H1 (cell line): ENCODE data around the gene GTF2F2. TPM values are rescaled to one million over a fixed set of nuclear protein-coding genes. Genes with fewer than 3 reads are reported as not detected.

Source experiments
- CTCF ChIA-PET: fragments of 300-600 bp; sonication (Branson Sonifier 250); formaldehyde crosslinking; loops from one replicate; lab custom pipeline; 2021; ENCODE audit not compliant: partially characterized antibody; lab: Charles Lee
- POLR2A ChIA-PET: fragments of 300-600 bp; sonication (Branson Sonifier 250); formaldehyde crosslinking; loops from one replicate; lab custom pipeline; 2021; ENCODE audit warnings: inconsistent platforms; ENCODE audit not compliant: partially characterized antibody; lab: Charles Lee
- DNase-seq, 2 experiments: peaks; one replicate each; pipeline versions ENCODE4 v3.0.0 to v3.0.0-alpha.2; 2010 to 2022; ENCODE audit warnings: low spot score in 2 of 2, low read depth in 1 of 2, mixed read lengths in 1 of 2
- FAIRE-seq: peaks from 2 replicates; lab custom pipeline; 2011; peaks lifted over from hg19 to GRCh38; lab: Jason Lieb, UNC
- H2AFZ ChIP-seq: 2 replicates; pipeline ENCODE4 v1.8.1; 2012; ENCODE audit warnings: low read length, inconsistent platforms
- H2AK5ac ChIP-seq: 2 replicates; pipeline ENCODE4 v1.6.1; 2013; ENCODE audit warnings: low read depth, low read length
- H2BK120ac ChIP-seq: replicated peaks from 2 replicates; pipeline ENCODE3; 2013; ENCODE audit warnings: low read depth, low read length, inconsistent platforms
- H2BK12ac ChIP-seq: 2 replicates; pipeline ENCODE4 v1.6.1; 2013; ENCODE audit warnings: low read depth, low read length
- H2BK15ac ChIP-seq: 2 replicates; pipeline ENCODE4 v1.6.1; 2013; ENCODE audit warnings: low read length
- H2BK20ac ChIP-seq: 2 replicates; pipeline ENCODE4 v1.6.1; 2013; ENCODE audit warnings: low read length
- H2BK5ac ChIP-seq: 2 replicates; pipeline ENCODE4 v1.6.1; 2013; ENCODE audit warnings: low read depth, low read length
- H3K14ac ChIP-seq: 2 replicates; pipeline ENCODE4 v1.6.1; 2013; ENCODE audit warnings: inconsistent platforms; ENCODE audit not compliant: insufficient read length
- H3K18ac ChIP-seq: 2 replicates; pipeline ENCODE4 v1.6.1; 2013; ENCODE audit warnings: low read length; ENCODE audit errors: extremely low read depth
- H3K23ac ChIP-seq: 2 replicates; pipeline ENCODE4 v1.6.1; 2013; ENCODE audit warnings: inconsistent platforms; ENCODE audit not compliant: insufficient read length
- H3K23me2 ChIP-seq: 2 replicates; pipeline ENCODE4 v1.6.1; 2013; ENCODE audit warnings: low read depth, low read length
- H3K27ac ChIP-seq: 2 replicates; pipeline ENCODE4 v1.6.1; 2011; ENCODE audit warnings: low read depth, low read length, inconsistent platforms
- H3K27me3 ChIP-seq, 4 experiments: replicated peaks in 1 of 4; 1 replicate in 1 of 4; 2 replicates in 3 of 4; pipeline versions ENCODE4 v1.6.1 to v1.8.1; 2011 to 2013; ENCODE audit warnings: low read length in 3 of 4, mild to moderate bottlenecking in 3 of 4, inconsistent platforms in 2 of 4, mixed read lengths in 2 of 4, moderate library complexity in 1 of 4; ENCODE audit not compliant: control insufficient read depth in 3 of 4, insufficient read depth in 3 of 4; ENCODE audit errors: extremely low read depth in 1 of 4
- H3K36me3 ChIP-seq, 4 experiments: 2 replicates each; pipeline versions ENCODE4 v1.6.1 to v1.8.1; 2011 to 2013; ENCODE audit warnings: mild to moderate bottlenecking in 4 of 4, low read length in 3 of 4, moderate library complexity in 2 of 4, control low read depth in 1 of 4, inconsistent platforms in 1 of 4; ENCODE audit not compliant: insufficient read depth in 4 of 4, control insufficient read depth in 2 of 4
- H3K4ac ChIP-seq: replicated peaks from 2 replicates; pipeline ENCODE3; 2013; ENCODE audit warnings: low read length, low read depth, mixed read lengths, inconsistent platforms; ENCODE audit not compliant: insufficient read length
- H3K4me1 ChIP-seq, 4 experiments: replicated peaks in 1 of 4; 1 replicate in 1 of 4; 2 replicates in 3 of 4; pipeline versions ENCODE4 v1.6.1 to v1.8.1; 2011 to 2013; ENCODE audit warnings: low read length in 3 of 4, inconsistent platforms in 2 of 4, mixed read lengths in 1 of 4; ENCODE audit not compliant: insufficient read depth in 4 of 4, control insufficient read depth in 3 of 4
- H3K4me2 ChIP-seq, 2 experiments: 2 replicates each; pipeline versions ENCODE4 v1.6.1 to v1.8.1; 2011 to 2013; ENCODE audit warnings: low read depth in 2 of 2, low read length in 2 of 2, control low read depth in 1 of 2, inconsistent platforms in 1 of 2, mild to moderate bottlenecking in 1 of 2; ENCODE audit not compliant: insufficient read depth in 1 of 2
- H3K4me3 ChIP-seq, 4 experiments: fragments of 200-600, 300-600 bp in 1 of 4; sonication (generic), shearing (Covaris generic), sonication (Bioruptor Twin) in 1 of 4; 2 replicates each; pipeline versions ENCODE4 v1.5.1 to v1.8.1; 2011 to 2016; ENCODE audit warnings: low read length in 4 of 4, low read depth in 3 of 4, control low read depth in 2 of 4, inconsistent platforms in 2 of 4, mild to moderate bottlenecking in 2 of 4, mixed read lengths in 1 of 4, moderate library complexity in 1 of 4; ENCODE audit not compliant: insufficient read depth in 2 of 4; ENCODE audit errors: extremely low read depth in 1 of 4
- H3K56ac ChIP-seq: replicated peaks from 2 replicates; pipeline ENCODE3; 2013; ENCODE audit warnings: low read depth, mild to moderate bottlenecking, mixed read lengths, low read length, inconsistent platforms; ENCODE audit not compliant: insufficient read length
- H3K79me1 ChIP-seq: 2 replicates; pipeline ENCODE4 v1.6.1; 2013; ENCODE audit warnings: low read depth, low read length, control low read depth
- H3K79me2 ChIP-seq, 2 experiments: 2 replicates each; pipeline versions ENCODE4 v1.6.1 to v1.8.1; 2012 to 2013; ENCODE audit warnings: low read length in 2 of 2, mild to moderate bottlenecking in 2 of 2, inconsistent platforms in 1 of 2; ENCODE audit not compliant: insufficient read depth in 2 of 2, control insufficient read depth in 1 of 2
- H3K9ac ChIP-seq, 4 experiments: replicated peaks in 1 of 4; 1 replicate in 1 of 4; 2 replicates in 3 of 4; pipeline versions ENCODE4 v1.6.1 to v1.8.1; 2011 to 2013; ENCODE audit warnings: low read depth in 3 of 4, low read length in 3 of 4, control low read depth in 2 of 4, mild to moderate bottlenecking in 2 of 4, moderate library complexity in 2 of 4, inconsistent platforms in 1 of 4; ENCODE audit errors: extremely low read depth in 1 of 4
- H3K9me3 ChIP-seq, 2 experiments: 2 replicates each; pipeline versions ENCODE4 v1.6.1 to v1.8.1; 2012 to 2013; ENCODE audit warnings: mild to moderate bottlenecking in 2 of 2, moderate library complexity in 2 of 2, control low read depth in 1 of 2, inconsistent platforms in 1 of 2, low read depth in 1 of 2, low read length in 1 of 2, mixed read lengths in 1 of 2; ENCODE audit not compliant: insufficient read depth in 2 of 2
- H4K20me1 ChIP-seq, 2 experiments: replicated peaks in 1 of 2; 2 replicates each; pipeline versions ENCODE3 to v1.8.1; 2011 to 2013; ENCODE audit warnings: inconsistent platforms in 2 of 2, low read length in 2 of 2, mild to moderate bottlenecking in 1 of 2; ENCODE audit not compliant: insufficient read depth in 2 of 2, control insufficient read depth in 1 of 2
- H4K5ac ChIP-seq: 2 replicates; pipeline ENCODE4 v1.6.1; 2013; ENCODE audit warnings: low read length, low read depth, mixed read lengths, inconsistent platforms; ENCODE audit not compliant: insufficient read length
- H4K8ac ChIP-seq: 2 replicates; pipeline ENCODE4 v1.8.0; 2013; ENCODE audit warnings: mild to moderate bottlenecking, moderate library complexity, low read length, inconsistent platforms; ENCODE audit not compliant: insufficient read depth; ENCODE audit errors: extremely low read depth
- H4K91ac ChIP-seq: replicated peaks from 2 replicates; pipeline ENCODE3; 2013; ENCODE audit warnings: low read length, mixed read lengths, inconsistent platforms; ENCODE audit not compliant: insufficient read length
- ATF2 ChIP-seq: IDR thresholded peaks from 2 replicates; pipeline ENCODE4 v1.6.1; 2012; ENCODE audit warnings: low read length, inconsistent platforms
- CBX5 ChIP-seq: fragments of 300-800, 300-1000 bp; sonication (generic); IDR thresholded peaks from 2 replicates; pipeline ENCODE4 v1.7.1; 2016; ENCODE audit warnings: antibody characterized with exemption, low read length, low read depth
- CBX8 ChIP-seq: fragments of 300-800, 300-1000 bp; sonication (generic); IDR thresholded peaks from 2 replicates; pipeline ENCODE4 v1.7.1; 2016; ENCODE audit warnings: low read depth, low read length, borderline replicate concordance
- JUN ChIP-seq: IDR thresholded peaks from 2 replicates; pipeline ENCODE4 v1.6.1; 2011; ENCODE audit warnings: low read depth, mild to moderate bottlenecking, improper control_type of control experiment, low read length
- KDM5A ChIP-seq: fragments of 200-600 bp; IDR thresholded peaks from 2 replicates; pipeline ENCODE4 v1.7.1; 2012; ENCODE audit warnings: mild to moderate bottlenecking, low read length, inconsistent platforms, mixed read lengths
- MAFK ChIP-seq: IDR thresholded peaks from 2 replicates; pipeline ENCODE4 v1.6.1; 2012; ENCODE audit warnings: low read depth, mild to moderate bottlenecking, improper control_type of control experiment, low read length
- MAX ChIP-seq: IDR thresholded peaks from 2 replicates; pipeline ENCODE4 v1.6.1; 2012; ENCODE audit warnings: inconsistent platforms
- SP4 ChIP-seq: IDR thresholded peaks from 2 replicates; pipeline ENCODE4 v1.6.1; 2012; ENCODE audit warnings: low read length, inconsistent platforms
- USF2 ChIP-seq: IDR thresholded peaks from 2 replicates; pipeline ENCODE4 v1.6.1; 2011; ENCODE audit warnings: low read length, improper control_type of control experiment
- YY1 ChIP-seq: IDR thresholded peaks from 2 replicates; pipeline ENCODE4 v1.6.1; 2011; ENCODE audit warnings: low read depth, mild to moderate bottlenecking, low read length
- WGBS, 2 experiments: shearing (Covaris generic) in 1 of 2; methylation state at CpG; one replicate each; pipeline versions ENCODE4 v1.1.6 to v1.1.7; 2013 to 2015; ENCODE audit warnings: low lambda C conversion rate in 2 of 2, mixed read lengths in 2 of 2, inconsistent platforms in 1 of 2, low coverage in 1 of 2, missing lambda C conversion rate in 1 of 2; ENCODE audit not compliant: insufficient replicate concordance in 2 of 2, insufficient coverage in 1 of 2, insufficient read length in 1 of 2; ENCODE audit errors: extremely low coverage in 1 of 2, missing lambda C conversion rate in 1 of 2; 5-methylcytosine and 5-hydroxymethylcytosine counted together
- polyA plus RNA-seq, 7 experiments: library from polyadenylated mRNA; depleted of rRNA in 3 of 7; stranded (reverse) in 5 of 7; unstranded in 2 of 7; fragments of >200 nt in 5 of 7; fragments of 200-250 nt in 2 of 7; gene quantifications; 1 replicate in 5 of 7; 2 replicates in 1 of 7; 4 replicates in 1 of 7; pipeline versions ENCODE4 v1.2.1 to v1.2.3, GENCODE V29; 2011 to 2013; ENCODE audit warnings: missing spikeins in 2 of 7, mixed read lengths in 2 of 7
- total RNA-seq: library from RNA; stranded (reverse); fragmentation: NEBNext Ultra II Directional; extraction: Animal tissue kit (Norgen Biotek cat#: 25700); gene quantifications from 2 replicates; pipeline ENCODE4 v1.2.1, GENCODE V29; 2021

GTF2F2 gene
- total and polyA plus RNA-seq, 2 of the 8 experiments (the other 6 are each of a cell fraction or from before 2014, with no cell fraction given): 10.8 to 31.1 TPM

DNA sequence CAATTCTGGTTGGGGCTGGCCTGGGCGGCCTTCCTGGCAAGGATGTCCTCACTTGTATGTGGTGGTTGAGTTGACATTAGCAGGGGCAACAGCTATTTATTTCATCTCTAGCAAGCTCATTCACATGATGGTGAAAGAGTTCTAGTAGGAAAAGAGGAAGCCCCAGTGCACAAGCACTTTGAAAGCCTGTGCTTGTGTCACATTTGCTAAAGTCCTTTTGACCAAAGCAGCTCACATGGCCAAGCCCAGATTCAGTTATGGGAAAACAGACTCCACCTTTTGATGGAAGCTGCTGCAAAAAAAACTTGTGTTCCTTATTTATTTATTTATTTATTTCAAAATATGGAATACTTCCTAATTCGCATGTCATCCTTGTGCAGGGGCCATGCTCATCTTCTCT lies 17.2 kb downstream of the GTF2F2 start:
- no peak overlapping the region for H3K9ac ChIP-seq
- no peak overlapping the region for H2BK15ac ChIP-seq
- H2BK120ac ChIP-seq: no peak overlapping the region
- peaks cover 7% of the 10 kb centered on the region; the same call in 1 of the 2 replicates for H3K79me1 ChIP-seq
- H2BK20ac ChIP-seq: no peak overlapping the region
- H3K23ac ChIP-seq: no peak overlapping the region
- CTCF ChIA-PET: interaction anchor here (0.6 to 1.5 kb wide), 3 partner anchors 9 to 143 kb away, joined by 3 to 4 read pairs (median 4); no protein-coding TSS in a partner anchor
- H2AK5ac ChIP-seq: no peak overlapping the region
- peaks cover 0 to 4% of the 10 kb centered on the region in 2 experiments; a peak in 1 of 4 replicates for H3K9me3 ChIP-seq
- no peak overlapping the region for H3K4ac ChIP-seq
- peaks cover 0 to 9% (median 4%) of the 10 kb centered on the region in 4 experiments; a peak in 4 of 7 replicates for H3K4me1 ChIP-seq
- H2AFZ ChIP-seq: no peak overlapping the region
- DNase-seq (no peak), FAIRE-seq (no peak)
- no peak for TF ChIP-seq KDM5A
- no peak for TF ChIP-seq JUN
- no peak for TF ChIP-seq ATF2
- TF ChIP-seq MAX: no peak
- no peak for TF ChIP-seq USF2
- no peak for TF ChIP-seq YY1
- TF ChIP-seq SP4: no peak
- TF ChIP-seq CBX8: no peak
- no peak for TF ChIP-seq CBX5
- TF ChIP-seq MAFK: no peak
- H3K56ac ChIP-seq: no peak overlapping the region
- H3K27ac ChIP-seq: no peak overlapping the region
- no peak overlapping the region for H4K91ac ChIP-seq
- H4K5ac ChIP-seq: no peak overlapping the region
- POLR2A ChIA-PET: interaction anchor here (1.3 to 1.5 kb wide), 2 partner anchors 13 to 162 kb away, joined by 3 read pairs; no protein-coding TSS in a partner anchor
- peaks cover 5 to 81% of the 10 kb centered on the region in 2 experiments for H3K79me2 ChIP-seq
- H3K4me2 ChIP-seq: peak overlapping the region; percentile 37 to 72; a peak in 3 of 4 replicates
- no peak overlapping the region; a peak in 1 of 8 replicates for H3K4me3 ChIP-seq
- H3K27me3 ChIP-seq: no peaks in the 10 kb centered on the region
- H2BK5ac ChIP-seq: no peak overlapping the region
- H3K18ac ChIP-seq: no peak overlapping the region
- H4K20me1 ChIP-seq: no peaks in the 10 kb centered on the region
- H4K8ac ChIP-seq: no peak overlapping the region
- no peaks in the 10 kb centered on the region for H3K23me2 ChIP-seq
- H3K14ac ChIP-seq: no peak overlapping the region
- H3K36me3 ChIP-seq: peaks cover 0 to 13% (median 5%) of the 10 kb centered on the region in 4 experiments; a peak in 4 of 8 replicates
- H2BK12ac ChIP-seq: no peak overlapping the region
- 92% methylated on average over 2 of the region's 2 CpGs; no CpG with 5 or more reads in 1 of the 2 experiments for WGBS, 2 experiments
